ENCODE data around the gene SSBP2.
"Not testable (repeated sequence)": the region's sequence is repeated elsewhere in the genome, so short reads cannot be mapped to it uniquely, and the experiment has no call there.

Gene SSBP2

GRCh38 chr5:81726297-81726696, 24.6 kb downstream of the SSBP2 start:
- DNase-seq = no peak

- DNase-seq = no peak
Observed at GRCh38 chr5:81724571-81724970, 26.3 kb downstream of the SSBP2 start.

GRCh38 chr5:81724108-81724507, 26.8 kb downstream of the SSBP2 start:
- DNase-seq = no peak

GRCh38 chr5:81721049-81721448, 29.8 kb downstream of the SSBP2 start:
- DNase-seq = no peak

- no peak for DNase-seq
Observed at GRCh38 chr5:81719743-81720345, 31.1 kb downstream of the SSBP2 start.

- no peak for DNase-seq
Observed at GRCh38 chr5:81718300-81718699, 32.6 kb downstream of the SSBP2 start.

GRCh38 chr5:81717860-81718259, 33.0 kb downstream of the SSBP2 start:
- DNase-seq = no peak

- no peak for DNase-seq
Observed at GRCh38 chr5:81717226-81717625, 33.7 kb downstream of the SSBP2 start.

GRCh38 chr5:81714076-81714475, 36.8 kb downstream of the SSBP2 start:
- not testable (repeated sequence) for DNase-seq

GRCh38 chr5:81708889-81709288, 42.0 kb downstream of the SSBP2 start:
- DNase-seq = no peak

GRCh38 chr5:81703840-81704239, 47.1 kb downstream of the SSBP2 start:
- no peak for DNase-seq

- DNase-seq = no peak
Observed at GRCh38 chr5:81700166-81700565, 50.7 kb downstream of the SSBP2 start.

- DNase-seq = no peak
Observed at GRCh38 chr5:81698813-81699212, 52.1 kb downstream of the SSBP2 start.

GRCh38 chr5:81696418-81697397, 54.2 kb downstream of the SSBP2 start:
- DNase-seq = no peak

GRCh38 chr5:81694726-81695125, 56.2 kb downstream of the SSBP2 start:
- no peak for DNase-seq

- no peak for DNase-seq
Observed at GRCh38 chr5:81688215-81688614, 62.7 kb downstream of the SSBP2 start.

- DNase-seq = no peak
Observed at GRCh38 chr5:81687292-81687691, 63.6 kb downstream of the SSBP2 start.

GRCh38 chr5:81685471-81685870, 65.4 kb downstream of the SSBP2 start:
- no peak for DNase-seq

- DNase-seq = no peak
Observed at GRCh38 chr5:81679885-81680284, 71.0 kb downstream of the SSBP2 start.

GRCh38 chr5:81675420-81675819, 75.5 kb downstream of the SSBP2 start:
- no peak for DNase-seq

GRCh38 chr5:81665795-81666194, 85.1 kb downstream of the SSBP2 start:
- no peak for DNase-seq

GRCh38 chr5:81660624-81661023, 90.3 kb downstream of the SSBP2 start:
- not testable (repeated sequence) for DNase-seq

- DNase-seq = no peak
Observed at GRCh38 chr5:81657386-81657785, 93.5 kb downstream of the SSBP2 start.

GRCh38 chr5:81656783-81657182, 94.1 kb downstream of the SSBP2 start:
- no peak for DNase-seq
